Activated CD8-positive, alpha-beta memory T cell treated with anti-CD3 and anti-CD28 coated beads, Interleukin-2, amount 50 U/mL, for 24 hours (primary cell): Measurements from ENCODE around the gene KRTAP10-5.

Experiments used
- DNase-seq: peaks from one replicate; pipeline ENCODE4 v3.0.0-alpha.2; 2020; ENCODE audit errors: extremely low read depth

Gene KRTAP10-5

DNA sequence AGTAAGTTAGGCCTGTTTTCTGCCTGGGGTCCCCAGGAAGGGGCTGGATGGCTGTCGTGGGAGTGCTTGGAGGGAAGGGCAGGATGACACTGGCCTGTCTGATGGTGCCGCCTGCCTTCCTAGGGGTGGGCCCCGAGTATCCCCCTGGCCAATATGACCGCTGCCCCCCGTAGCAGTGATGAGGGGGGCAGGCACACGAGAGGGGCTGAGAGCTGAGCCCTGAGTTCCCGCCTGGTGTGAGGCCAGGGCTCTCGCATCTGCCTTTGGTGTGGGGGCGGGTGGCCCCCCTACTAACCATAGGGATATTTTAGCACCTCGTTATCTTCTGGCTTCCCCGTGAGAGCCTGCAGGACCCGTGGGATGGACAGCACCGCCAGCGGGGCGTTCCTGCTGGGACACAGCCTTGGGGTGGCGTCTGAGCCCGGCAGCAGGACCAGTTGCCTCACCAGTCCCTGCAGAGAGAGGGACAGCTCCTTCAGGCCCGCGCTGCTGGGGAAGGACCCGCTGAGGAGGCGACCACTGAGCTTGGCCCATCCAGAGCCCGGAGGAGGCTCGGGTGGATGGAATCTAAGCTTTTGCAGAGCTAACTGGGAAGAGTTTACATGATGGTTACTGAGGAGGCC, 50.8 kb downstream of the KRTAP10-5 start:
- DNase-seq: no peak
